Stimulated activated naive CD8-positive, alpha-beta T cell treated with anti-CD3 and anti-CD28 coated beads, Interleukin-15, Interleukin-2, amounts not matched to agents 100 ng/mL and 50 ng/mL, for 24 hours (primary cell): ENCODE data around the gene CYP11A1.

ENCODE experiments used
- H3K27ac Mint-ChIP-seq: one replicate; pipeline ENCODE4 v1.8.0; 2021; ENCODE audit warnings: mild to moderate bottlenecking, mixed read lengths
- H3K27me3 Mint-ChIP-seq: one replicate; pipeline ENCODE4 v1.8.0; 2021; ENCODE audit warnings: mixed read lengths
- H3K36me3 Mint-ChIP-seq: one replicate; pipeline ENCODE4 v1.8.0; 2021; ENCODE audit warnings: low read depth, mixed read lengths
- H3K4me1 Mint-ChIP-seq: one replicate; pipeline ENCODE4 v1.8.0; 2021; ENCODE audit warnings: low read depth, mixed read lengths
- H3K4me3 Mint-ChIP-seq: one replicate; pipeline ENCODE4 v1.8.0; 2021; ENCODE audit warnings: mild to moderate bottlenecking, mixed read lengths
- H3K9me3 Mint-ChIP-seq: one replicate; pipeline ENCODE4 v1.8.0; 2021; ENCODE audit warnings: mixed read lengths

CYP11A1 gene

DNA sequence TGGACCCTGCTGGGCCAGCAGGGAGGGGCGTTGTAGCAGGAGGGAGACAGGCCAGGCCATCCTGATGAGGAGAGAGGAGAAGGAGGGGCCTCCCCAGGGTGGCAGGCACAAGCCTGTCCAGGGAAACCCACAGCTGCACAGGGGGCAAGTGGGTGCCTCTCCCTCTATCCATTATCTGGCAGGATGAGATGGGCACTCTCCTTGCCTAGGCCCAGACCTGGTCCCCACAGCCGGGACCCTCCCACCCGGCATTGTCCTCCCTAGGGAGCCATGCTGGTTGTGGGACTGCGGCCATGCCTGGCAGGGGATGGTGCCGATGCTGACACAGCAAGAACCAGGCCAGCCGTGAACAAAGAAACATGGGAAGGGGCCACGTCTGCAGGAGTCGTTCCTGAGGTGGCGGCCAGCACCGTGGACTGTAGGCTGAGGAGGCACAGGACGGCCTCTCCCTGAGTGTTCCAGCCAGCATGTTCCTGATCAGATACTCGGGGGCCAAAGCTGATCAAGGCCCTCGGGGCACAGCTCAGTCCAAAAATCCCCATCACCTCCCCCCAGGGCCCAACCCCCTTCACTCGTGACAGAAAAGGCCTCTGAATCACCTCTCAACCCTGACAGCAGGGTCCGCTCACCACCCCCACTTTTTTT is 19.2 kb upstream of the CYP11A1 start:
- Mint-ChIP-seq H3K4me3 (peak overlapping the region; percentile 35), H3K36me3 (no peaks in the 10 kb centered on the region), H3K27me3 (no peaks in the 10 kb centered on the region), H3K27ac (peak overlapping the region; percentile 85), H3K9me3 (no peaks in the 10 kb centered on the region), H3K4me1 (peaks cover 92% of the 10 kb centered on the region)

DNA sequence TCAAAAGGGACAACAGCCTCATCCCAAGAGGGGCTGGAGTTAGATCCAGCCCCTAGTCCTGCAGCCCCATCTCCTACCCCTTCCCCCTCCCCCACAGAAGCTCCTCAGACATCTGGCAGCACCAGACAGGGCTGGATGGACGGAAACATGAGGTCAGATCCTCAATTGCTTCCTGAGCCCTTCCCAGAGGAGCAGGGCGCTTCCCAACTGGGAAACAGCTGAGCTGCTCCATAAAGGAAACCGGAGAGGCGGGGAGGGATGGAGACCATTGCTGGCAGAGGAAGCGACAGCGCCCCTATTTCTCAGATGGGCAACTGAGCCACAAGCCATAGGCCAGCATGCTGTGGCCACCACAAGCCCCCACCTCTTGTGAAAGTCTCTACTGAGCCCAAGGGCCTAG is 18.3 kb upstream of the CYP11A1 start:
- peak overlapping the region; percentile 98 for H3K27ac Mint-ChIP-seq
- no peaks in the 10 kb centered on the region for H3K9me3 Mint-ChIP-seq
- H3K27me3 Mint-ChIP-seq, result no peaks in the 10 kb centered on the region
- no peaks in the 10 kb centered on the region for H3K36me3 Mint-ChIP-seq
- H3K4me1 Mint-ChIP-seq, result peaks cover 92% of the 10 kb centered on the region
- H3K4me3 Mint-ChIP-seq, result no peak overlapping the region

DNA sequence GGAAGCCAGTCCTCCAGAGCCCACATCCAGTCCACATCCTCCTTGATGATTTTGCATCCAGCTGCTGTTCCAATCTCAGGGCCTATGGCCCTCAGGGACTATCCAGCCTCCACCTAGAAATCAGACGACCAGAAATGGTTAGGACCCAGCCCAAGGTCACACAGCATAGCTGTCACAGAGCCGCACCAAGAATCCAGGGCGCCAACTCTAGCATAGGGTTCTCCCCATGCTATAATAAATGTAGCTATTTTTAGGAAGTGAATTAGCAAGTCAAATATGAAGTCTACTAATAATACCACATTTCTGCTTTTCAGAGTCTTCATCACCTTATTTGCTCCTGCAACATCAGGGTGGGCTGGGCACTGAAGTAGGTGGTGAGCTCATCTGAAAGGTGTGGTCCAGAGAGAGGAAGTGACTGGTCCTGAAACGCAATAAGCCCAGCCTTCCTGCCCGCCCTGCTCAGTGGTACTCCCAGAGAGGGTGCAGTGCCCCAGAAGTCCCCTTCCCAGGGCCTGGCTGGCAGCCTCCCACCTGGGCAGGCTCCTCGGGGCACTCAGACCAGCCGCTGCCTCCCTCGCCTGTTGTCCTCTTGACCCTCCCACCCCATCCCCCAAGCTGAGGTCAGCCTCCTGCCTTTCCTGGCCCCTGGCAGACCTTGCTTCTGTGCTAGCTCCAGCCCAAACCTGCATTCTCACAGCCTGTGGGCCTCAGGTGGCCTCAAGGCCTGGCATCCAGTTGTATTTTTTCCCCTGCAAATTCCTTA is 17.6 kb upstream of the CYP11A1 start:
- H3K4me3 Mint-ChIP-seq, result peak overlapping the region; percentile 66
- no peaks in the 10 kb centered on the region for H3K9me3 Mint-ChIP-seq
- H3K4me1 Mint-ChIP-seq, result peaks cover 92% of the 10 kb centered on the region
- H3K27ac Mint-ChIP-seq, result peak overlapping the region; percentile 98
- H3K36me3 Mint-ChIP-seq, result no peaks in the 10 kb centered on the region
- no peaks in the 10 kb centered on the region for H3K27me3 Mint-ChIP-seq

DNA sequence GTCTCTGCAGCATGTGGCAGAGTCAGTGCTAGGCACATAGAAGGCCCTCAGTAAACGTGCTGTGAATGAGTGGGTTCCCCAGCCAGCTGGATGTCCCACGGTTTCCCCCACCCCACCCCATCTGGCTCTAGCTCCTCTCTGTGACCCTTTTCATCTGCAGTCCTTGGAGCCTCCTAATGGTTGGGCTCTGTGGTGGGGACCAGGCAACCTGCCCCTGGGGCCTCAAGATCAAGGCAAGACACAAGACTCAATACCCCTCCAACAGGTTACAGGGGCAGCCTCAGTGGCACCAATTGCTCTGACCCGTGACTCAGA is 17.1 kb upstream of the CYP11A1 start:
- Mint-ChIP-seq H3K36me3 (no peaks in the 10 kb centered on the region), H3K27me3 (no peaks in the 10 kb centered on the region), H3K4me3 (peak overlapping the region; percentile 66), H3K27ac (peak overlapping the region; percentile 98), H3K4me1 (peaks cover 94% of the 10 kb centered on the region), H3K9me3 (no peaks in the 10 kb centered on the region)

DNA sequence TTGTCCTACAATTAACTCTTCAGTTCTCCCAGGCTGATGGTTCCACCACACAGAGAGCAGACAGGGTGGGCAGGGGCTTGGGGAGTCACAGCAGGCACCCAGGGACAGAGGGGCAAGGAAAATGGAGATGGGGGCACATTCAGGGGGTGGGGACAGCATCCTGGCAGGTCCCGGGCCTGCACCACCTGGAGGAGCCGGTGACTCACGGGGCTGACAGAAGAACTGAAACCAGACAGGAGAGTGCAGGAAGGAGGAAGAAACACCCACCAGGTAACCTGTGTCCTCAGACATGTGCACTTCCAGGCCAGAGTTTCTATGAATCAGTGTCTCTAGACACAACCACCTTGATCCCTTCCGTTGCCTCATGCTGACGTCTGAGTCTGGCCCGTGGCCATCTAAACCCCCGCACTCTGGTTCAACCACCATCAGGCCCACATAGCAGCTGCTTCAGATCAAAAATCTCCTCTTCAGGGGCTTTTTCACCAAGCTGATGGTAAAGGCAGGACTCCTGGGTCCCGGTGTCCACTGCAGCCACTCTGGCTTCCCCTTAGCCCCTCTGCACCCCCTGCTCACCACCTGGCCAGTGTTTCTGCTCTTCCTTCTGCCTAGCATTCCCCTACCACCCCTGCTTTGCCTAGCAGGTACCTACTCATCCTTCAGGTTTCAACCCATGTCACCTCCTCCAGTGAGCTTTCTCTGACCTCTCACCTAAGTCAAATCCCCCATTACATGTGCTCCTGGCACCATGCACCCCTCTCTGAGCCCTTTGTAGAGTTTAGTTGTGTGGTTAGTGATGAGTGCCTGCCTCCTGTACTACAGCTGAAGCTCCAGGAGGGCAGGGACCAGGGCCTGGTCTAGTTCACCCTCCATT is 16.5 kb upstream of the CYP11A1 start:
- no peaks in the 10 kb centered on the region for H3K9me3 Mint-ChIP-seq
- H3K4me1 Mint-ChIP-seq, result peaks cover 94% of the 10 kb centered on the region
- no peaks in the 10 kb centered on the region for H3K27me3 Mint-ChIP-seq
- no peaks in the 10 kb centered on the region for H3K36me3 Mint-ChIP-seq
- peak overlapping the region; percentile 66 for H3K4me3 Mint-ChIP-seq
- peak overlapping the region; percentile 98 for H3K27ac Mint-ChIP-seq

DNA sequence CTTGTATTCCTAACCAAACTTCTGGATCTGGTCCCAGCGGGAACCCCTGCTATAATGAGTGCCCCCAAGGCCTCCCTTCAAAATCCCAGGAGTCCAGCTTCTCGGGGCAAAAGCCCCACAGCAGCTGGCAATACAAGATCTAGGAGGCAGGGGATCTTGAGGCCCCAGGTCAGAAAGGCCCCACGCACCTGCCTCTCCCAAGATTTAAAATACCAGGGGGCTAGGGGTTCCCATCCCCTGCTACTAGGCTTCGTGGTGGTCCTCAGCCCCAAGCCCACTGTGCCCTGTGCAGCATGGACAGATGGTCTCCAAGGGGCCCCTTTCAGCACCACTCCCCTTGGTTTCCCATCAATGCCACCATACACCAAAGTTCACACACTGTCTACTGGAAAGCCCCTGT is 15.8 kb upstream of the CYP11A1 start:
- peaks cover 98% of the 10 kb centered on the region for H3K4me1 Mint-ChIP-seq
- peak overlapping the region; percentile 98 for H3K27ac Mint-ChIP-seq
- H3K27me3 Mint-ChIP-seq, result no peaks in the 10 kb centered on the region
- peak overlapping the region; percentile 66 for H3K4me3 Mint-ChIP-seq
- no peaks in the 10 kb centered on the region for H3K9me3 Mint-ChIP-seq
- H3K36me3 Mint-ChIP-seq, result no peaks in the 10 kb centered on the region

DNA sequence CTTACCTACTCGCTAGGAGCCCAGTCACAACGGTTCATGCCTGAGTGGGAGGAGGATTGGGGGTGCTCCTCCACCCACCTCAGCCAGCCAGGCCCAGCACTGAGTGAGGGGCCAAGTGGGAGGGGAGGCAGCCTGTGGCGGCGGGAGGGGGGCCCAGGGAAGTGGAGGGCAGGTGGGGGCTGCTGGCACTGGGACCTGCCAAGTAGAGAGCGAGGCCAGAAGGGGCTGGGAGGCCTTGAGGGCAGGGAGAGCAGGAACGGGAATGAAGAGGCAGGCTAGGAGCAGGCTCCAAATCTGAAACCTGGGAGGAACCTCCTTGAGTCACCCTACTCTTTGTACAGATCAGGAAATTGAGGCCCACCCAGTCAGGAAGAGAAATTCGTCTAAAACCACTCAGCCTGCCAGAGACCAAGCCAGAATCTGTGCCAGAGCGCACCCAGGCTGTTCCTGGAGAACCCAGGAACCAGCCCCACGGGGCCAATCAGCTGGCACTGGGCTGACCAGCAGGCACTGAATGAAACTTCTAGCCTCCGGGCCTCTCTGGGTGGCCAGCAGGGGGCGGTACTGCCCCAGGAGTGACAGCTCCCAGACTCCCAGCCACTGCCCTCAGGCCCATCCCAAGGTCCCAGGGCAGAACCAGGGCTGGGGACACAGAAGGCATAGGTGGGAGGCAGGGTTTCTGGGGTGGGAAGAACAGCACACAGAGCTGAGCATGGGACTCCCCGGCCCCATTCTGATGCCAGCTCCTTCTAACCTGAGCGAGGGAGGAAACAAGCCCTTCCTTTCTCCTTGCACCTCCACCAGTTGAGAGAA is 14.8 kb upstream of the CYP11A1 start:
- no peaks in the 10 kb centered on the region for H3K36me3 Mint-ChIP-seq
- peaks cover 99% of the 10 kb centered on the region for H3K4me1 Mint-ChIP-seq
- peak overlapping the region; percentile 98 for H3K27ac Mint-ChIP-seq
- H3K9me3 Mint-ChIP-seq, result no peaks in the 10 kb centered on the region
- no peaks in the 10 kb centered on the region for H3K27me3 Mint-ChIP-seq
- H3K4me3 Mint-ChIP-seq, result no peak overlapping the region

DNA sequence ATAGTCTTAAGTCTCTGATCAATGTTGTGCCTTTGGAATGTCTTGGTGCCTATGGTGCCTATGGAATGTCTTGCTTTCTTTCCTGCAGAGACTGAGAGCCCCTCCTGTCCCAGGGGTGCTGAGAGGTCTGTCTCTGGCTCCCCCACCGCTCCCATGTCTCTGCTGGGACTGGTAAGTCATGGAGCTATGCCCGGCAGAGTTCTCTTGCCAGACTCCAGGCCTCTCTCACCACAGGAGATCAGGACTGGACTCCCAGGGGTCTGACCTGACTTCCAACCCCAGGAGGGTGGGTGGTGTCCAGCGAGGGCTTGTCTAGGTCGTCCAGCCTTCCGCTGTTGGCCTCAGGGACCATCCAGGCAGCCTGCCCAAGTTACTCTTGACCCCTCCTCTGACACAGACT is 14.0 kb upstream of the CYP11A1 start:
- Mint-ChIP-seq H3K36me3 (no peaks in the 10 kb centered on the region), H3K27ac (peak overlapping the region; percentile 72), H3K4me1 (peaks cover 99% of the 10 kb centered on the region), H3K4me3 (no peak overlapping the region), H3K9me3 (no peaks in the 10 kb centered on the region), H3K27me3 (no peaks in the 10 kb centered on the region)

DNA sequence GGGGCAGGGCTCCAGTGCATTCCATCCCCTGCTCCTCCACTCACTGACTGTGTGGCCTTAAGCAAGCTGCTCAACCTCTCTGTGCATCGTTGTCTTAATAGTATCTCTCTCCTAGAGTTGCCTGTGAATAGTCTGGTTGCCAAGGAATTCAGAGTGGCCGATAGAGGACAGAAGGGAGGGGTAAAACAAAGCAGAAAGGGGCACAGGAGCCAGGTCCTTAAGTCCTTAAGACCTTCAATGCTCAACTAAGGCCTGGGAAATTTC is 13.7 kb upstream of the CYP11A1 start:
- Mint-ChIP-seq H3K27ac (peak overlapping the region; percentile 47), H3K27me3 (no peaks in the 10 kb centered on the region), H3K4me1 (peaks cover 99% of the 10 kb centered on the region), H3K4me3 (no peak overlapping the region), H3K36me3 (no peaks in the 10 kb centered on the region), H3K9me3 (no peaks in the 10 kb centered on the region)

DNA sequence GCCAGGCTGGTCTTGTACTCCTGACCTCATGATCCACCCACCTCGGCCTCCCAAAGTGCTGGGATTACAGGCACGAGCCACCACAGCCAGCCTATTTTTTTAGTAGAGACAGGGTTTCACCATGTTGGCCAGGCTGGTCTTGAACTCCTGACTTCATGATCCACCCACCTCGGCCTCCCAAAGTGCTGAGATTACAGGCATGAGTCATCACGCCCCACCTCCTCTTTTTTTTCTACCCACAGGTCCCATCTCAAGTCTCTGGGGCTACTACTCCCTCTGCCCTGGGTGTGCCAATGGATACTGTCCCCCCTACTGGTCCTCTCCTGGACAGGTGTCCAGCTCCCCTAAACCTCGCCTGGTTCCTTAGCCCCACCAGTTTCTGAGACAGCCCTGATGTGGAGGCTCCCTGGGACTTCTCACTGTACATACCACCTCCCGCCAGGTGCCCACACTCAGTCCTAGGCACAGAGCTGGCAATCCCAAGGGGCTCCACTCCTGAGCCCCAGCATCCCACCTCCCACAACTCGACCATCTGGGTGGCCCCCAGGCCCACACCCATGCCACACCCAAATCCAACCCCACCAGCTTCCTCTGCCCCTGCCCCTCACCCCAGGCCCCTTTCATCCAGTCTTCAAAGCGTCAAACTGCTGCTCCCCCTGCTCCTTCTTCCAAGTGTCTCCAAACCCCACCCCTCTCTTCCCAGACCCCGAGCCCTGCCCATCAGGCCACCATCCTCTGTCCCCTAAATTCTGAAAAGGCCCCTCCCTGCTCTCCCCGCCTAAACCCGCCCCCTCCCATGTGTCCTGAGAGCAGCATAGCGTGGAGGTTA is 13.1 kb upstream of the CYP11A1 start:
- H3K4me3 Mint-ChIP-seq, result no peak overlapping the region
- peaks cover 98% of the 10 kb centered on the region for H3K4me1 Mint-ChIP-seq
- H3K36me3 Mint-ChIP-seq, result no peaks in the 10 kb centered on the region
- no peaks in the 10 kb centered on the region for H3K9me3 Mint-ChIP-seq
- H3K27me3 Mint-ChIP-seq, result no peaks in the 10 kb centered on the region
- peak overlapping the region; percentile 47 for H3K27ac Mint-ChIP-seq

DNA sequence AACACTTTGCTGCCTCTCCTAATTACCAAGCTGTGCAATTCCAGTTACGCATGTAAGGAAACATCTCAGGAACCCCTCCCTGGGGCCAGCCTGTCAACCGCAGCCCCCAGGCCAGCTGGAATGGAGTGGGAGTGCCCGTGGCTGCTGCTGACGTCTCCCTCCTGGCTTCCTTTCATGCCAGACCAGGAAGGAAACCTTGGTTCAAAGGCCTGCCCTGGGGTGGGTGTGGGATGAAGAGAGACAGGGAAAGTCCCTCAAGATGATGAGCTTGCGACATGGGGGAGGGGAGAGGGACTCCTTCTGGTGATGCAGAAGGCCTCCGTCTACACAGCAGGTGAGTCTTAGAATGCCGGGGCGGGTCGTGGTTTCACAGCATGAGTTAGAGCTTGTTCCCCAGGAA is 11.4 kb upstream of the CYP11A1 start:
- Mint-ChIP-seq H3K4me1 (peaks cover 94% of the 10 kb centered on the region), H3K36me3 (no peaks in the 10 kb centered on the region), H3K4me3 (peak overlapping the region; percentile 61), H3K9me3 (no peaks in the 10 kb centered on the region), H3K27me3 (no peaks in the 10 kb centered on the region), H3K27ac (peak overlapping the region; percentile 85)

DNA sequence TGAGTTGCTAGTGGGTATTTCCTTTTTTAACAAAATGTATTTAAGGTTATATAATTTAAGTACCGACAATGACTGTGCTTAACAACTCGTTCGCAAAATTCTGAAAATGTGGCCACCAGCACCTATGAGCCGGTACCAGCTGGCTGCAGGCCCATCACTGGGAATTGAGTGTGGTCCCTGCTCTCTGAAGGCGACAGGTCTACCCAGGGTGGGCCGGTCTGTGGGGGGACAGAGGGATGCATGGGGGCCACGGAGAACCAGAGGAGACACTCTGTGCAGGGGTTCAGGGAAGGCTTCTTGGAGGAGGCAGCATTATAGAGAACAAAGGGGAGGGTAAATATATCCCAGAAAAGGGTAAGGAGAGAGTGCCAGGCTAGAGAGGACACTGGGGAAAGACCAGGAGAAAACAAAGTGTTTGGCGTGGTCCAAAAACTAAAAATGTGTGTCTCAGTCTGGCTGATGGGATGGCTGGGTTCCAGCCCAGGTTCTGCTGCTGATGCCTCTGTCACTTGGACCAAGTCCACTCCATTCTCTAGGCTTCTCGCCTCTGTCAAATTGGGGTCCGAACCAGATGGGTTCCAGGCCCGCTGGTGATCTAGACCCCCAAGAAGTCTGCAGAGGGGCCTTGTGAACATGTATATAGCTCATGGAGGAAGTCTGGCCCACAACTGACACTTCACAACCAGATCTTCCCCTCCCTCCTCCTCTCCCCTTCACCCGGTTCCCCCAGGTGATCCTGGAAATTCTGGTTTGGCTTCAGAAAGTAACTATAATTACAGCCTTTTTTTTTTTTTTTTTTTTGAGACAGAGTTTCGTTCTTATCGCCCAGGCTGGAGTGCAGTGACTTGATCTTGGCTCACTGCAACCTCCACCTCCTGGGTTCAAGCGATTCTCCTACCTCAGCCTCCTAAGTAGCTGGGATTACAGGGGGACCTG is 10.7 kb upstream of the CYP11A1 start:
- no peaks in the 10 kb centered on the region for H3K27me3 Mint-ChIP-seq
- peaks cover 94% of the 10 kb centered on the region for H3K4me1 Mint-ChIP-seq
- peak overlapping the region; percentile 85 for H3K27ac Mint-ChIP-seq
- peak overlapping the region; percentile 61 for H3K4me3 Mint-ChIP-seq
- H3K9me3 Mint-ChIP-seq, result no peaks in the 10 kb centered on the region
- H3K36me3 Mint-ChIP-seq, result no peaks in the 10 kb centered on the region

DNA sequence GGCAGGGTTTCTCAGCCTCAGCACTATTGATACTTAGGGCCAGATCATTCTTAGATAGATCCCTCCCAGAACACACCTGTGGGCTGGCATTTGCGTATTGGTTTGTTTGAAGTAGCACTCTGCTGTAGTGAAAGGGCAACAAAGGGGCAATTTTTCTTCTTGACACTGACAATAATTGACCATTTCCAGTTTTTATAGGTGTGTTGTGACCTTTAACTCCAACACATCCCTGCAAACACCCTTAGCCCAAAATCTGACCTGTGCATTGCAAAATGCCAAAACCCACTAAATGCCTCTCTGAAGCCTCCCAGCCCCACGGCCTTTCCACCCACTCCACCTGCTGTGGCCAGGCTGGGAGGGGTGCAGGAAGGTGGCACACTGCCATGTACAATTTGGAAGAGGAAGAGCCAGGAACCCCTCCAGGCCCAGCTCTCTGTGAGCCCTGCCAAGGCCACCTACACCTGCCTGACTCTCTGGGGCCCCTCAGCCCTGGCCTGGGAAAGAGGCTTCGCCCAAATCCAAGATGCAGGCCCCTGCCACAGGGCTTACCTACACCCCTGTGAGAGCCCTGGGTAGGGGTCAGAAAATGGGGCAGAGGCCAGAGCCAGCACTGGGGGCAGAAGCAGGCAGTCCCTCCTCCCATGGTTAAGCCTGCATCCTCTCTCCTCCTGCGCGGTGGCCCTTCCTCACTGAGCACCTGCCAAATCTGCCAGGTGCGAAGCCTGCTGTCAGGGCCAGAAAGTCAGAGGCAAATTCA is 9.6 kb upstream of the CYP11A1 start:
- H3K4me1 Mint-ChIP-seq, result peaks cover 84% of the 10 kb centered on the region
- H3K36me3 Mint-ChIP-seq, result no peaks in the 10 kb centered on the region
- H3K27me3 Mint-ChIP-seq, result peaks cover 1% of the 10 kb centered on the region
- peak overlapping the region; percentile 40 for H3K27ac Mint-ChIP-seq
- no peak overlapping the region for H3K4me3 Mint-ChIP-seq
- no peaks in the 10 kb centered on the region for H3K9me3 Mint-ChIP-seq
